ENCODE measurements around the gene CORO1A. TPM values are rescaled to one million over a fixed set of nuclear protein-coding genes. Genes with fewer than 3 reads are reported as not detected.

CORO1A gene
- total RNA-seq, 1 experiment from 2014 or later, result 7.0 TPM

- TF ChIP-seq MAX (IDR thresholded peaks at IDR 0.05) (no peak), SIN3A (IDR thresholded peaks at IDR 0.05; ENCODE audit: low read depth) (no peak), ZBTB33 (IDR thresholded peaks at IDR 0.05; ENCODE audit: extremely low read depth, insufficient replicate concordance, low read length) (no peak), EZH2phosphoT487 (IDR thresholded peaks at IDR 0.05; ENCODE audit: borderline replicate concordance) (no peak), EZH2 (IDR thresholded peaks at IDR 0.05) (no peak)
These were observed 26.2 kb upstream of the CORO1A start (continued) for GRCh38 chr16:30157214-30157613.

- Histone ChIP-seq H3K36me3 (ENCODE audit: control insufficient read depth in 1 of 2, insufficient read depth in 2 of 2, low read length in 2 of 2) (no peaks in the 10 kb centered on the region), H3K4me1 (ENCODE audit: control insufficient read depth in 1 of 2, insufficient read depth in 2 of 2, low read length in 2 of 2) (peaks cover 2 to 5% of the 10 kb centered on the region in 2 experiments; a peak in 3 of 4 replicates), H3K79me2 (ENCODE audit: insufficient read depth, low read length) (no peaks in the 10 kb centered on the region), H3K4me2 (ENCODE audit: low read length) (no peak overlapping the region), H3K9ac (ENCODE audit: low read length) (no peak overlapping the region), H2AFZ (ENCODE audit: low read depth, low read length, poor library complexity, severe bottlenecking) (no peak overlapping the region), H3K9me2 (ENCODE audit: insufficient read depth) (no peaks in the 10 kb centered on the region), H4K20me1 (ENCODE audit: insufficient read depth) (no peaks in the 10 kb centered on the region), H3K9me3 (ENCODE audit: control insufficient read depth in 1 of 2, insufficient read depth in 1 of 2, low read depth in 1 of 2, low read length in 2 of 2) (no peaks in the 10 kb centered on the region), H3K27ac (ENCODE audit: low read depth, low read length) (no peak overlapping the region), H3K4me3 (replicated peaks in 1 of 2; ENCODE audit: low read depth in 1 of 2, low read length in 2 of 2) (no peak overlapping the region), H3K27me3 (ENCODE audit: insufficient read depth, low read length) (no peaks in the 10 kb centered on the region)
- no peak for TF ChIP-seq CEBPB (IDR thresholded peaks at IDR 0.05; ENCODE audit: low read depth)
- TF ChIP-seq REST (IDR thresholded peaks at IDR 0.05; ENCODE audit: low read depth), result no peak
- TF ChIP-seq CBX3 (IDR thresholded peaks at IDR 0.05; ENCODE audit: low read depth), result no peak
- TF ChIP-seq YY1 (IDR thresholded peaks at IDR 0.05; ENCODE audit: extremely low read depth, insufficient replicate concordance, low read depth, low read length), result no peak
- TF ChIP-seq POLR2A (IDR thresholded peaks at IDR 0.05; ENCODE audit: borderline replicate concordance, extremely low read depth, insufficient read depth, insufficient read length), result no peak
- TF ChIP-seq RAD21 (IDR thresholded peaks at IDR 0.05; ENCODE audit: low read depth), result no peak
- no peak for TF ChIP-seq ATF3 (IDR thresholded peaks at IDR 0.05)
- ChIA-PET RAD21 (ENCODE audit: low non-redundant PET in 1 of 2, low total read pairs in 2 of 2, uncharacterized antibody in 2 of 2, unreplicated experiment in 2 of 2) (no interaction called here), CTCF (no interaction called here), POLR2A (no interaction called here)
- ATAC-seq (peak; percentile 27; the same call in 1 of the 2 replicates), DNase-seq (ENCODE audit: low read depth, low spot score) (no peak)
- BruUV-seq (replicated peaks), result no TSS peak
- intact Hi-C loops (cut with micrococcal nuclease), result no loop called here
These were observed 19.9 kb upstream of the CORO1A start for GRCh38 chr16:30163538-30163937.
